A673 (cell line): Measurements from ENCODE around the gene HMCN1.

Experiments
- EZH2 ChIP-seq: fragments of 200-600 bp; sonication (generic); IDR thresholded peaks from 2 replicates; pipeline ENCODE4 v1.6.1; 2017; ENCODE audit warnings: borderline replicate concordance, low read depth, mild to moderate bottlenecking, mixed read lengths, antibody characterized with exemption, low read length; ENCODE audit not compliant: poor library complexity, severe bottlenecking
- TF ChIP-seq, protein P1 (sequence below): fragments of 300-800, 200-600 bp; sonication (generic); conservative IDR thresholded peaks from 2 replicates; pipeline ENCODE4 v1.5.1; 2017; ENCODE audit warnings: low read depth, mild to moderate bottlenecking, antibody characterized with exemption, low read length, moderate library complexity, mixed read lengths

DNA sequence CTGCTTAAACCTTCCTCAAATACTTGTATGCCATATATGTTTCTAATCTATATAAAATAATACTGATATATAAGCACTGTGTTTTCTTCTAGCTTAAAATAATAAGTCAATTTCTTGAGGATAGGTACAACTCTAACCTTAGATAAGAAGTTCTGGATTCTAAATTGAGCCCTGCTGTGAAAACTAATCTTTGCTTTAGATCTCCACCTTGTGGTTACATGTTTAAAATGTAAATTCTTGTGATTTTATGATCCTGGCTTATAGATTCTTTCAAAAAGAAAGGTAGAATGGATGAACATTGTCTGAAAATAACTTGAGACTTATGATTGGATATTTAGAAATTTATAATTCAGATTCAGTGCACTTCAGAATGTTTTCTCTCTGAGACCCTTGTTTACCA, 38.9 kb upstream of the HMCN1 start:
- TF ChIP-seq, protein P1, sequence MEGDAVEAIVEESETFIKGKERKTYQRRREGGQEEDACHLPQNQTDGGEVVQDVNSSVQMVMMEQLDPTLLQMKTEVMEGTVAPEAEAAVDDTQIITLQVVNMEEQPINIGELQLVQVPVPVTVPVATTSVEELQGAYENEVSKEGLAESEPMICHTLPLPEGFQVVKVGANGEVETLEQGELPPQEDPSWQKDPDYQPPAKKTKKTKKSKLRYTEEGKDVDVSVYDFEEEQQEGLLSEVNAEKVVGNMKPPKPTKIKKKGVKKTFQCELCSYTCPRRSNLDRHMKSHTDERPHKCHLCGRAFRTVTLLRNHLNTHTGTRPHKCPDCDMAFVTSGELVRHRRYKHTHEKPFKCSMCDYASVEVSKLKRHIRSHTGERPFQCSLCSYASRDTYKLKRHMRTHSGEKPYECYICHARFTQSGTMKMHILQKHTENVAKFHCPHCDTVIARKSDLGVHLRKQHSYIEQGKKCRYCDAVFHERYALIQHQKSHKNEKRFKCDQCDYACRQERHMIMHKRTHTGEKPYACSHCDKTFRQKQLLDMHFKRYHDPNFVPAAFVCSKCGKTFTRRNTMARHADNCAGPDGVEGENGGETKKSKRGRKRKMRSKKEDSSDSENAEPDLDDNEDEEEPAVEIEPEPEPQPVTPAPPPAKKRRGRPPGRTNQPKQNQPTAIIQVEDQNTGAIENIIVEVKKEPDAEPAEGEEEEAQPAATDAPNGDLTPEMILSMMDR: peak; percentile 60
- TF ChIP-seq EZH2: no peak
